Activated naive CD4-positive, alpha-beta T cell (primary cell): ENCODE measurements around the gene ZNF519.

Source experiments
- DNase-seq, 4 experiments: peaks; one replicate each; lab custom pipeline; 2025; lab: John Stamatoyannopoulos, UW

ZNF519 gene

GRCh38 chr18:14097761-14098160, 34.5 kb downstream of the ZNF519 start:
- no peak for DNase-seq

GRCh38 chr18:14093307-14093915, 38.8 kb downstream of the ZNF519 start:
- no peak for DNase-seq

GRCh38 chr18:14092625-14093306, 39.5 kb downstream of the ZNF519 start:
- DNase-seq: no peak

- DNase-seq: no peak
These were observed 42.5 kb downstream of the ZNF519 start for GRCh38 chr18:14089781-14090180.

- no peak for DNase-seq
These were observed 43.0 kb downstream of the ZNF519 start for GRCh38 chr18:14089191-14089590.

GRCh38 chr18:14086458-14087231, 45.6 kb downstream of the ZNF519 start:
- DNase-seq: no peak

GRCh38 chr18:14085770-14086457, 46.3 kb downstream of the ZNF519 start:
- no peak for DNase-seq

GRCh38 chr18:14075196-14075595, 57.0 kb downstream of the ZNF519 start:
- DNase-seq: no peak

- DNase-seq: no peak
These were observed 58.0 kb downstream of the ZNF519 start for GRCh38 chr18:14074187-14074586.

GRCh38 chr18:14053661-14054060, 78.6 kb downstream of the ZNF519 start:
- no peak for DNase-seq
